ENCODE results near the gene WDR5B.

GRCh38 chr3:122461806-122462205 is 45.9 kb upstream of the WDR5B start:
- TF ChIP-seq MYC (IDR thresholded peaks at IDR 0.05; ENCODE audit: low read depth, low read length) = no peak
- no peak for TF ChIP-seq POLR2AphosphoS5 (IDR thresholded peaks at IDR 0.05; ENCODE audit: insufficient read depth, low read depth, low read length)
- no peak for TF ChIP-seq POLR2A (IDR thresholded peaks at IDR 0.05; ENCODE audit: low read depth, low read length)
- TF ChIP-seq, protein P1, sequence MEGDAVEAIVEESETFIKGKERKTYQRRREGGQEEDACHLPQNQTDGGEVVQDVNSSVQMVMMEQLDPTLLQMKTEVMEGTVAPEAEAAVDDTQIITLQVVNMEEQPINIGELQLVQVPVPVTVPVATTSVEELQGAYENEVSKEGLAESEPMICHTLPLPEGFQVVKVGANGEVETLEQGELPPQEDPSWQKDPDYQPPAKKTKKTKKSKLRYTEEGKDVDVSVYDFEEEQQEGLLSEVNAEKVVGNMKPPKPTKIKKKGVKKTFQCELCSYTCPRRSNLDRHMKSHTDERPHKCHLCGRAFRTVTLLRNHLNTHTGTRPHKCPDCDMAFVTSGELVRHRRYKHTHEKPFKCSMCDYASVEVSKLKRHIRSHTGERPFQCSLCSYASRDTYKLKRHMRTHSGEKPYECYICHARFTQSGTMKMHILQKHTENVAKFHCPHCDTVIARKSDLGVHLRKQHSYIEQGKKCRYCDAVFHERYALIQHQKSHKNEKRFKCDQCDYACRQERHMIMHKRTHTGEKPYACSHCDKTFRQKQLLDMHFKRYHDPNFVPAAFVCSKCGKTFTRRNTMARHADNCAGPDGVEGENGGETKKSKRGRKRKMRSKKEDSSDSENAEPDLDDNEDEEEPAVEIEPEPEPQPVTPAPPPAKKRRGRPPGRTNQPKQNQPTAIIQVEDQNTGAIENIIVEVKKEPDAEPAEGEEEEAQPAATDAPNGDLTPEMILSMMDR (IDR thresholded peaks at IDR 0.05; ENCODE audit: extremely low read depth in 1 of 2, insufficient read depth in 1 of 2, low read depth in 1 of 2, low read length in 2 of 2) = no peak
- TF ChIP-seq JUN (IDR thresholded peaks at IDR 0.05; ENCODE audit: borderline replicate concordance, insufficient read depth, insufficient read length, low read depth) = no peak

Data from endothelial cell of umbilical vein (primary cell).